Measurements from ENCODE around the gene COPS3.
A peak's percentile ranks its signal among the peaks of the same experiment; 100 is the strongest.

DNA sequence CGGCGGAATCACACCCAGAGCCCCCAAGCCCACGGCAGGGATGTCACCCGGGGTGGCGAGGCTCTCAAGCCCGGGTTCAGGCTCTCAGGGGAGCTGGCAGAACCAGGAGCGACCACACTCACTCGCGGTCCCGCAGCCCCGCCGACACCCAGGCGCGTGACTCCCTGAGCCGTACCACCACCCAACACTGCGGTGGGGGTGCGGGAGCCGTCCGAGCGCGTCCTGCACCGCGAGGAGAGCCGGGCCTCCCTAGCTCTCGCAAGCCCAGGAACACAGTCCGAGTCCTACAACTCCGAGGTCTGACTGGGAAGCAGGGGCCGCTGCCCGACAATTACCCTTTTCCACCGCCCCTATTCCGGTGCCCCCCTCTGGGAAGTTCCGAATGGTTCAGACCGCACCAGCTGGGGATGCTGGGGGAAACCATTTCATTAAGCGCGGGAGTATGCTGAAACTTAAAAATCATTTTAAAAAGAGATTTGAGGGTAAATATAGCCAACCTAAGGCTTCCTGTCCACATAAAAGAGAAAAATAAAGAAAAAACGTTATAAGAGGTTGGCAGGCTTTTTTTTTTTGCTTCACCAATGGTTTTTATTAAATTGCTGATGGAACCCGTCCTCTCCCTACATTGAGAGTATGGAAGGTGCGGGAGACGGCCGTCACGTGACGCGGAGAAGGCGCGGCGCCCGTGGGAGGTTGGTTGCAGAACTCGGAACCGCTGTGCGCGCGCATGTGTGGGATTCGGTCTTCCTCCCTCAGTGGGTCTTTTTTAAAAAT is 43.8 kb downstream of the COPS3 start, which contains the start of gene FLCN:
- TF ChIP-seq CTCF (IDR thresholded peaks at IDR 0.05; ENCODE audit: low read depth, low read length, missing input control) (no peak), REST (IDR thresholded peaks at IDR 0.05) (peak; percentile 11), RAD21 (IDR thresholded peaks at IDR 0.05) (no peak), YY1 (IDR thresholded peaks at IDR 0.05) (peak; percentile 74), TAF1 (conservative IDR thresholded peaks at IDR 0.05) (no peak)
- TF ChIP-seq, protein P1, sequence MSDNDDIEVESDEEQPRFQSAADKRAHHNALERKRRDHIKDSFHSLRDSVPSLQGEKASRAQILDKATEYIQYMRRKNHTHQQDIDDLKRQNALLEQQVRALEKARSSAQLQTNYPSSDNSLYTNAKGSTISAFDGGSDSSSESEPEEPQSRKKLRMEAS (IDR thresholded peaks at IDR 0.05) = peak; percentile 60
- TF ChIP-seq, protein P2, sequence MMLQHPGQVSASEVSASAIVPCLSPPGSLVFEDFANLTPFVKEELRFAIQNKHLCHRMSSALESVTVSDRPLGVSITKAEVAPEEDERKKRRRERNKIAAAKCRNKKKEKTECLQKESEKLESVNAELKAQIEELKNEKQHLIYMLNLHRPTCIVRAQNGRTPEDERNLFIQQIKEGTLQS (IDR thresholded peaks at IDR 0.05) = peak; percentile 16

Data from liver (tissue), 3 donors.